Posterior vena cava (tissue), 2 donors: ENCODE results near the gene C1QTNF1. TPM values are rescaled to one million over a fixed set of nuclear protein-coding genes. Genes with fewer than 3 reads are reported as not detected.

Source experiments
- DNase-seq: peaks from one replicate; pipeline ENCODE4 v3.0.0-alpha.2; 2020; ENCODE audit warnings: low spot score
- intact Hi-C, 2 donors: fragments of 100-400 bp; cut with DNase I; formaldehyde crosslinking; loops; one replicate each; pipeline versions ENCODE4 v1.14.1 to v1.14.2; 2022 to 2023
- total RNA-seq, 2 donors: library from RNA; stranded (reverse); fragmentation: NEBNext Ultra II Directional; extraction: Animal tissue kit (Norgen Biotek cat#: 25700); gene quantifications; one replicate each; pipeline ENCODE4 v1.2.1, GENCODE V29; 2021
- donor health status: DM: yes; HTN: yes; CAD: no.
- donor health status: DM: yes; HTN: yes; CAD: no.

C1QTNF1 gene
- total RNA-seq, 2 donors from 2014 or later, result 172 to 261 TPM

DNA sequence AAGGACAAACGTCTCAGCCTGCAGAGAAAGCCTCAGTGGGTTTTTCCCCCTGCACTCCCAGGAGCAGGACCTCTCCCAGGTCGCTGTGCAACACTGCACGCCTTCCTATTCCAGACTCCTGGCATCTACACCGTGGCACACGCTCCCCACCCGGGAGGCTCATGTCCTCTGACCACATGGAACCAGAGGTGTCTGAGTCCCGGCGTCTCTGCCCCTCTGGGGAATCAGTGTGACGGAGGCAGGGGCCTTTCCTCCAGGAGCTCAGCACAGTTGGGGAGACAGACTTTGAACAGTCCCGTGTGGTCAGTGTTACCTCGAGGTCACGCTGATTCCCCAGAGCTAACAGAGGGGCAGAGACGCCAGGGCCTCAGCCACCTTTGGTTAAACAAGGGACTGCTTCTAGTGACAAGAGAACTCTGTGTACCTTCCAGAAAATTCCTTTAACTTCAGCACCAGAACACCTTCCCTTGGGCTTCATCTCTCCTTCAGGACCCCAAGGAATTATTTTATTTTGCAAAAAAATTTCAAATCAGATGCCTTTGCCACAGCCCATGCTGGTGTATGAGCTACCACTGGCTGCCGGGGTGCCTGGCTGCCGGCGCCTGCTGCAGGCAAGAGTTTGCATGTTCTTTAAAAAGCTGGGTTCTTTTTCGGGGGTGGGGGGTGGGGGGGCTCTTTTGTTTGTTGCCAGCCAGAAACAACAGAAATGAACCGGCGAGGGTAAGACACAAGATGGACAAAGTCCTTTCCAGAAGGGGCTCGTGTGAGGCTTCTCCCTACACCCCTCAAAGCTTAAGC, 21.0 kb upstream of the C1QTNF1 start:
- intact Hi-C loops, result no loop called here
- DNase-seq, result peak; percentile 62

GRCh38 chr17:79003661-79004411, 20.1 kb upstream of the C1QTNF1 start:
- intact Hi-C loops, result no loop called here
- no peak for DNase-seq

GRCh38 chr17:79005063-79005861, 18.7 kb upstream of the C1QTNF1 start:
- intact Hi-C loops, result no loop called here
- peak; percentile 73 for DNase-seq

- intact Hi-C loops, result no loop called here
- no peak for DNase-seq
These were observed 17.9 kb upstream of the C1QTNF1 start for GRCh38 chr17:79006046-79006445.

DNA sequence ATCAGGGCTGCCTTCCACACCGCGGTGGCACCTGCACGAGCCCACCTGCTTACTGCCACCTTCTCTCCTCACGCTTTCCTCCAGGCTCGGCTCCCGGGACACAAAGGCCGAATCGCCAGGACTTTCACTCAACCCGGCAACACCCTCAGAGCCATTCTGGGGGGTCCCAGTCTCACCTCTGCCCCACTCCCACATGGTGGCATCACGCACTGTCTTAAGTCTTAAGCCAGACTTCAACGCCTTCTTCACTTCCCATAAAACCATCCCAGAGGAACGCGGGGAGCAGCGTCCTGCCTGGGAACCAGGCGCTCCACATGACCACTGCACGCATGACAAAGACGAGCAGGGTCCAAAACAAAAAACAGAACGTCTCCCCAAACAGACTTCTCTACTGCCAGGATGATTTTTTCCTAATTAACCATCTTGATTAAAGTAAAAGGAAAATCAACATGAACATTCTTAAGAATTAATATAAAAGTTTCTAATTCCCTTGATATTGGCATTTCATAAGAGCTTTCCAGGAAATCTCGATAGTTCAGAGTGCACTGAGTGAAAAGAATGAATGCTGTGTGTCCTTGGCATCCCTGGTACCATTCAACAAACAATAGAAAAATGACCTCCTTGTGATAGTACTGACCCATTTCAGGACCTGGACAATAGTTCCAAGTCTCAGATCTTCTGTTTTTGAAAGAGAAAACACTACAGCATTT, 17.0 kb upstream of the C1QTNF1 start:
- intact Hi-C loops, result no loop called here
- peak; percentile 52 for DNase-seq

DNA sequence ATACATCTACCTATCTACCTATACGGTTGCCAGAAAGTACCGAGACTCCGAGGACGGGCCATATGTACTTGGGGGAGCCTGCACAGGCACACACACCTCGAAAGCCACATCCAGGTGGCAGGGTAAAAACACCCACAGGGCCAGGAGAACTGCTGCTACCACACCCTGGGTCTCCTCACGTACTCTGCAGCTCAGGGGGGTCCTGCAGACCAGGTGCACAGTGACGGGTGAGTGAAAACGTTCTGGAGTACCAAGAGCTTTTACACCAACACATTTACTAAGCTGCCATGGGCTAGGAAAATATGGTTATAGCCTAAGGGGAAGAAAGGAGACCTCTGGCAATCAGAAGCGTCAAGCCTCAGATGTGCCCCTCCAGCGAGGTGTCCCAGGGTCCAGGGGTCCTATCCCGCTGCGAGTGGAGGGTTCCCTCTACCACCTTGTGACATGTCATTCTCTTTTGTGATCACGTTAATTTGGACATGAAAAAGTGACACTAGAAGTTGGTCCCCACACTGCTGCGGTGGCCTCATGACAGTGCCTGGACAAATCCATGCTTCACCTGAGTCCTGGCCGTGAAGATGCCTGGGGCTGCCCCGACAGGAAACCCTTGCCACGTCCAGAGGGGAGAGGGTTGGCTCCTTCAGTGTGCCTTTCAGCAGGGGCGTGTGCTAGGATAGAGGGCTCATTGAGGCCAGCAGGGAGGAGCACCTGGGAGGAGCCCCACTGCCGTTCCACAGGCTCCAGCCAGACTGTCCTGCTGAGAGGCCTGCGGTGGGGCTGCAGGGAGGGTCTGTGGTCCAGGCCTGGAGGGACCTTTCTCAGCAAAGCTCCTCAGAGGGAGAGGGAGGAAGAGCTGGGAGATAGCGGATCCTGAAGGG, 16.2 kb upstream of the C1QTNF1 start:
- peak; percentile 63 for DNase-seq
- intact Hi-C loops, result no loop called here

- no peak for DNase-seq
- intact Hi-C loops, result no loop called here
These were observed 15.1 kb upstream of the C1QTNF1 start for GRCh38 chr17:79008666-79009387.

DNA sequence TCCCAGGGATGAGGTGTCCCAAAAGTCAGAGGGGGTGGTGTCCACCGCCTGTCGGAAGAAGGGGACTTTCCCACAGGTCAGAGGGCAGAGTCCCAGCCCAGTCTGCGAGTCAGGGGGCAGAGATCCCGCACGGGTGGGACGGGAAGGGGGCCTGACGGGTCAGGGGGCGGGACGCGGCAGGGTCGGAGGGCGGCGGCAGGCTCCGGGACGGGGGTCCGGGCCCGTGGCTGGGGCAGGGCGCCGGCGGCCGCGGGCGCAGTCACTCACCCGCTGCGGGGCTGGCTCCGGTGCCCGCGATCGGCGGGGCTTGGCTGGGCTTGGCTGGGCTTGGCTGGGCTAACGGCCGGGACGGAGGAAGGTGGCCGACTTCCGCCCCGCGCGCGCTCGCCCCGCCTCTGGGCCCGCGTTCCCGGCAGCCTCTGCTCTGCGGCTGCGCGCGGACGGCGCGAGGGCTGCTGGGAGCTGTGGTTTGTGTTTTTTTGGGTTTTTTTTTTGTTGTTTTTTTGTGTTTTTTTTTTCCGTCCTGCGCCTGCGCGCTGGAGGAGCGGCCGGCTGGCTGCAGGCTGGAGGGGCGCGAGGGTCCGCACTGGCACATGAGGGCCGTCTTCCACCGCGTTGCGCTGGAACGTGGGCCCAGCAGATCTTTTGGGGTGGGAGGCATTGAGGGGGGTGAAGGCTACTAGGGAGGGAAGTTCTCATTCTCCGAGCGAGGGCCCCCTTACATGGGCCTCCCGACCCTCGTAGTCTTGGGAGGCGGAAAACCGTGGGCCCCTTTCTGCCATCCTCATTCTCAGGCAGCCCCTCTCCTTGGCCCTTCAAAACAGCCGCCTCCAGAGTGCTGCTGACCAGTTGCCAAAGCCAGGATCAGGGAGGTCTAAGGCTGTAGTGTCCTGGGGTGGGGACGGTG, 14.3 kb upstream of the C1QTNF1 start, which contains the start of gene CANT1:
CANT1 (minus strand) TSS at position 368 of the 907 bp plus-strand sequence. CDS start 12,142 bp downstream, outside the sequence.
- DNase-seq, result peak; percentile 96
- intact Hi-C loops, result loop anchor here in 1 of 2 donors (10.0 kb wide), 1 partner anchor 75 kb away; no protein-coding TSS in a partner anchor

GRCh38 chr17:79010304-79010646, 13.7 kb upstream of the C1QTNF1 start:
- DNase-seq, result no peak
- intact Hi-C loops, result loop anchor here in 1 of 2 donors (10.0 kb wide), 1 partner anchor 75 kb away; no protein-coding TSS in a partner anchor

DNA sequence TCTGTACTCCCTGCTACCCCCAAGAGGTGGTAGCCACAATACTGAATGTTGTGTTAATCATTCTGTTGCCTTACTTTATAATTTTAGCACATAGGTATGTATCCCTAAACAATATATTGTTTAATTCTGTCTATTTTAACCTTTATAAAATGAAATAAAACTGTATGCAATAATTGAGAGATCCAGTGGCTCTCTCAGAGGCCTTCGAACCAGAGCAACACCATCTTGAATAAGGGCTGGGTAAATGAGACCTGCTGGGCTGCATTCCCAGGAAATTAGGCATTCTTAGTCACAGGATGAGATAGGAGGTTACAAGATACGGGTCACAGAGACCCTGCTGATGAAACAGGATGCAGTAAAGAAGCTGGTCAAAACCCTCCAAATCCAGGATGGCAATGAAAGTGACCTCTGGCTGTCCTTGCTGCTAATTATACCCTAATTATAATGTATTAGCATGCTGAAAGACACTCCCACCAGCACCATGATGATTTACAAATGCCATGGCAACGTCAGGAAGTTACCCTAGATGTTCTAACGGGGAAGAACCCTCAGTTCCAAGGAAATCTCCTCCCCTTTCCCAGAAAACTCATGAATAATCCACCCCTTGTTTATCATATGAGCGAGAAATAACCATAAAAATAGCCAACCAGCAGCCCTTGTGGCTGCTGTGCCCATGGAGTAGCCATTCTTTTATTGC, 12.4 kb upstream of the C1QTNF1 start:
- DNase-seq, result no peak

GRCh38 chr17:79012563-79013134, 11.3 kb upstream of the C1QTNF1 start:
- intact Hi-C loops, result loop anchor here in 1 of 2 donors (10.0 kb wide), 1 partner anchor 72 kb away; no protein-coding TSS in a partner anchor
- no peak for DNase-seq

More for the DNA sequence above, 12.4 kb upstream of the C1QTNF1 start:
- intact Hi-C loops, result loop anchor here in 1 of 2 donors (10.0 kb wide), 1 partner anchor 73 kb away; no protein-coding TSS in a partner anchor

- intact Hi-C loops, result loop anchor here in 1 of 2 donors (10.0 kb wide), 1 partner anchor 71 kb away; no protein-coding TSS in a partner anchor
- no peak for DNase-seq
These were observed 9.7 kb upstream of the C1QTNF1 start for GRCh38 chr17:79014158-79014758.

GRCh38 chr17:79017546-79018369, 6.2 kb upstream of the C1QTNF1 start:
- DNase-seq, result no peak
- intact Hi-C loops, result loop anchor here in 1 of 2 donors (10.0 kb wide), 1 partner anchor 67 kb away; no protein-coding TSS in a partner anchor

GRCh38 chr17:79018370-79018695, 5.6 kb upstream of the C1QTNF1 start:
- intact Hi-C loops, result loop anchor here in 1 of 2 donors (10.0 kb wide), 1 partner anchor 66 kb away; no protein-coding TSS in a partner anchor
- DNase-seq, result no peak
